K562 (cell line): Measurements from ENCODE around the gene MYL6B. TPM values are rescaled to one million over a fixed set of nuclear protein-coding genes. Genes with fewer than 3 reads are reported as not detected.

Source experiments
- CTBP1 ChIP-seq: fragments of 450-650 bp; IDR thresholded peaks from 2 replicates; pipeline ENCODE4 v1.6.1; 2016; ENCODE audit warnings: borderline replicate concordance
- CXXC5 ChIP-seq: fragments of 250-450 bp; sonication (Bioruptor Pico); IDR thresholded peaks from 2 replicates; pipeline ENCODE4 v1.8.0; 2022; ENCODE audit warnings: inconsistent platforms, mild to moderate bottlenecking, moderate library complexity
- EP300 ChIP-seq: IDR thresholded peaks from 2 replicates; pipeline ENCODE4 v1.6.1; 2012; ENCODE audit warnings: low read length, improper control_type of control experiment
- HBP1 ChIP-seq: fragments of 450-650 bp; formaldehyde crosslinking; IDR thresholded peaks from 2 replicates; pipeline ENCODE4 v1.4.0; 2022; ENCODE audit warnings: missing genetic modification characterization
- HLTF ChIP-seq: fragments of 450-650 bp; IDR thresholded peaks from 2 replicates; pipeline ENCODE4 v1.6.1; 2016
- KLF16 ChIP-seq: IDR thresholded peaks from 2 replicates; pipeline ENCODE4 v1.6.1; 2016; ENCODE audit warnings: antibody characterized with exemption
- KLF6 ChIP-seq: fragments of 250-450 bp; sonication (Bioruptor Pico); IDR thresholded peaks from 2 replicates; pipeline ENCODE4 v1.4.0; 2020; ENCODE audit warnings: mild to moderate bottlenecking, moderate library complexity, borderline replicate concordance
- MTF1 ChIP-seq: fragments of 250-450 bp; sonication (Bioruptor Pico); IDR thresholded peaks from 2 replicates; pipeline ENCODE4 v1.9.0; 2021; ENCODE audit warnings: moderate library complexity, mild to moderate bottlenecking, inconsistent platforms, borderline replicate concordance
- NEUROD1 ChIP-seq: fragments of 150-350 bp; IDR thresholded peaks from 2 replicates; pipeline ENCODE4 v1.6.1; 2014; ENCODE audit warnings: borderline replicate concordance, low read length, low read depth; ENCODE audit not compliant: partially characterized antibody
- NRF1 ChIP-seq, 2 experiments: fragments of 450-650 bp; IDR thresholded peaks in 1 of 2; conservative IDR thresholded peaks in 1 of 2; 2 replicates each; pipeline ENCODE4 v1.6.1; 2014; ENCODE audit warnings: mild to moderate bottlenecking in 2 of 2
- POLR2AphosphoS5 ChIP-seq: IDR thresholded peaks from 2 replicates; pipeline ENCODE4 v1.6.1; 2011; ENCODE audit warnings: mild to moderate bottlenecking, low read depth, low read length, moderate library complexity; ENCODE audit not compliant: control insufficient read depth, insufficient read depth
- RCOR1 ChIP-seq, 2 experiments: IDR thresholded peaks; 2 replicates each; pipeline ENCODE4 v1.6.1; 2012; ENCODE audit warnings: low read depth in 2 of 2, low read length in 2 of 2, borderline replicate concordance in 1 of 2, improper control_type of control experiment in 1 of 2
- SAP30 ChIP-seq: fragments of 200-600 bp; sonication (generic); IDR thresholded peaks from 2 replicates; pipeline ENCODE4 v1.6.1; 2012; ENCODE audit warnings: borderline replicate concordance, low read depth, mild to moderate bottlenecking, moderate library complexity, low read length, control low read depth, inconsistent platforms; ENCODE audit not compliant: insufficient read depth, poor library complexity, severe bottlenecking
- SIN3A ChIP-seq, 2 experiments: fragments of 150-350 bp in 1 of 2; IDR thresholded peaks; 2 replicates each; pipeline ENCODE4 v1.6.1; 2011 to 2016; ENCODE audit warnings: borderline replicate concordance in 2 of 2, low read depth in 2 of 2, low read length in 2 of 2, mild to moderate bottlenecking in 2 of 2, moderate library complexity in 2 of 2; ENCODE audit not compliant: control insufficient read depth in 1 of 2
- TAF9B ChIP-seq: fragments of 450-650 bp; IDR thresholded peaks from 2 replicates; pipeline ENCODE4 v1.6.1; 2018; ENCODE audit warnings: mild to moderate bottlenecking; ENCODE audit not compliant: partially characterized antibody
- TSC22D4 ChIP-seq: fragments of 450-650 bp; IDR thresholded peaks from 2 replicates; pipeline ENCODE4 v1.6.1; 2016; ENCODE audit warnings: missing genetic modification characterization, missing biosample characterization, control low read depth
- ZBTB43 ChIP-seq: sonication (generic); formaldehyde crosslinking; IDR thresholded peaks from 2 replicates; pipeline ENCODE4 v1.8.0; 2023; ENCODE audit warnings: mild to moderate bottlenecking, missing genetic modification reagents
- ZEB2 ChIP-seq: fragments of 450-650 bp; IDR thresholded peaks from 2 replicates; pipeline ENCODE4 v1.6.1; 2016
- ZNF165 ChIP-seq: fragments of 250-450 bp; sonication (Bioruptor Pico); IDR thresholded peaks from 2 replicates; pipeline ENCODE4 v1.4.0; 2020; ENCODE audit warnings: borderline replicate concordance
- polyA plus RNA-seq, 8 experiments: library from polyadenylated mRNA; depleted of rRNA in 4 of 8; stranded (reverse) in 5 of 8; unstranded in 3 of 8; fragments of >200 nt; fragmentation: Nextera tagmentation in 2 of 8; fragmentation: Illumina TruSeq in 1 of 8; extraction: Ambion mirVana in 2 of 8; extraction: Trizol in 1 of 8; gene quantifications; 2 replicates each; pipeline versions ENCODE4 v1.2.1 to v1.2.3, GENCODE V29; 2011 to 2014; ENCODE audit warnings: inconsistent platforms in 1 of 8, missing spikeins in 1 of 8
- total RNA-seq, 7 experiments: library from RNA; depleted of rRNA in 6 of 7; stranded (reverse); fragments of >200 nt in 6 of 7; fragmentation: Illumina TruSeq in 2 of 7; extraction: Trizol in 2 of 7; gene quantifications; 2 replicates each; pipeline versions ENCODE4 v1.2.1 to v1.2.3, GENCODE V29; 2011 to 2021; ENCODE audit warnings: low replicate concordance in 1 of 7
- TF ChIP-seq, protein P1 (sequence below), 2 experiments: fragments of 450-650 bp; IDR thresholded peaks; 2 replicates each; pipeline ENCODE4 v1.6.1; 2018; ENCODE audit warnings: mild to moderate bottlenecking in 2 of 2, low read depth in 1 of 2; ENCODE audit not compliant: partially characterized antibody in 2 of 2

MYL6B gene
- total and polyA plus RNA-seq, 9 of the 15 experiments (the other 6 are each of a cell fraction or from before 2014, with no cell fraction given): 42.8 to 77.3 (median 68.6) TPM

DNA sequence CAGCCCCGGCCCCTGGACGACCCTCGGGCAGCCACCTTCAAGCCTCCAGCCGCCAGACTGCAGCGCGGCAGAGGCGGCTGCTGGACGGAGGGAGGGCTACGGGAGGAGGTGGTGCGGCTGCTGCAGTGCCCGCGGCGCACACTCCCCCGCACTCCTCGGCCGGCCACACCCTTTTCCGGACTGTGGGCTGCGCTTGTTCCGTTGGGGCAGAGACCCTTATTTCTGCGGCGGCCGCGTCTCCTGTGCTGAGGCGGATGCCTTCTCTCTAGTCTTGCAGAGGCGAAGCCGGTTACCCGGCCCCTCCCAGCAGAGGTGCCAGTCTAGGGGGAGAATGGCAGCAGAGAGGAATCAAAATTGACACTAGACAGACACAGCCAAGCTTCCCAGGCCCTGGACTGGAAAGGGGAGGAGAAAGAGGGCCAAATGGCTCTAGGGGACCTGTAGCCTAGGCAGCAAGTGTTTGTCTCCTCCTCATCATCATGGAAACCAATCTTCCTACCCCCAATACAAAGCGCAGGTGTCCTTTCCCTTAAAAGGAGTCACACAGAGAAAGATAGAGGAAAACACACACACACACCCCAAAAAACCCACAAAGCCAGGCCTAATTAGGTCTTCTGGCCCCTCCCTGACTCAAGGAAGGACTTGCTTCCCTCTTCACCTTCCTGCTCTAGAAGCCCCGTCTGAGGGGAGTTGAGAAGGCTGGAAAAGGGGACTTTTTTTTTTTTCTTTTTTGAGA is 23.0 kb upstream of the MYL6B start (continued):
- TF ChIP-seq TAF9B (peak; percentile 59), KLF16 (peak; percentile 73), ZEB2 (no peak), ZBTB43 (CRISPR knock-in tag) (0 out of 2 replicates have a peak, but pooled peaks have one; percentile 57), HLTF (0 out of 2 replicates have a peak, but pooled peaks have one; percentile 22), TSC22D4 (no peak), HBP1 (CRISPR knock-in tag) (no peak), CXXC5 (CRISPR knock-in tag) (peak; percentile 85), EP300 (peak; percentile 48), NRF1 (conservative IDR thresholded peaks at IDR 0.05 in 1 of 2, IDR thresholded peaks at IDR 0.05 in 1 of 2) (peak; percentile 80 to 82), MTF1 (CRISPR knock-in tag) (no peak), NEUROD1 (peak; percentile 65), KLF6 (peak; percentile 91), ZNF165 (peak; percentile 6; the same call in 1 of the 2 replicates), CTBP1 (peak; percentile 86), SAP30 (peak; percentile 65), POLR2AphosphoS5 (peak; percentile 78), RCOR1 (IDR thresholded peaks at IDR 0.05; ENCODE audit: borderline replicate concordance in 1 of 2, low read depth in 2 of 2, low read length in 2 of 2) (peak in 1 of 2 experiments; percentile 63; a peak in 1 of 4 replicates), SIN3A (IDR thresholded peaks at IDR 0.05; ENCODE audit: borderline replicate concordance in 2 of 2, control insufficient read depth in 1 of 2, low read depth in 2 of 2, low read length in 2 of 2) (peak in 1 of 2 experiments; percentile 89; a peak in 1 of 4 replicates)
- TF ChIP-seq, protein P1, sequence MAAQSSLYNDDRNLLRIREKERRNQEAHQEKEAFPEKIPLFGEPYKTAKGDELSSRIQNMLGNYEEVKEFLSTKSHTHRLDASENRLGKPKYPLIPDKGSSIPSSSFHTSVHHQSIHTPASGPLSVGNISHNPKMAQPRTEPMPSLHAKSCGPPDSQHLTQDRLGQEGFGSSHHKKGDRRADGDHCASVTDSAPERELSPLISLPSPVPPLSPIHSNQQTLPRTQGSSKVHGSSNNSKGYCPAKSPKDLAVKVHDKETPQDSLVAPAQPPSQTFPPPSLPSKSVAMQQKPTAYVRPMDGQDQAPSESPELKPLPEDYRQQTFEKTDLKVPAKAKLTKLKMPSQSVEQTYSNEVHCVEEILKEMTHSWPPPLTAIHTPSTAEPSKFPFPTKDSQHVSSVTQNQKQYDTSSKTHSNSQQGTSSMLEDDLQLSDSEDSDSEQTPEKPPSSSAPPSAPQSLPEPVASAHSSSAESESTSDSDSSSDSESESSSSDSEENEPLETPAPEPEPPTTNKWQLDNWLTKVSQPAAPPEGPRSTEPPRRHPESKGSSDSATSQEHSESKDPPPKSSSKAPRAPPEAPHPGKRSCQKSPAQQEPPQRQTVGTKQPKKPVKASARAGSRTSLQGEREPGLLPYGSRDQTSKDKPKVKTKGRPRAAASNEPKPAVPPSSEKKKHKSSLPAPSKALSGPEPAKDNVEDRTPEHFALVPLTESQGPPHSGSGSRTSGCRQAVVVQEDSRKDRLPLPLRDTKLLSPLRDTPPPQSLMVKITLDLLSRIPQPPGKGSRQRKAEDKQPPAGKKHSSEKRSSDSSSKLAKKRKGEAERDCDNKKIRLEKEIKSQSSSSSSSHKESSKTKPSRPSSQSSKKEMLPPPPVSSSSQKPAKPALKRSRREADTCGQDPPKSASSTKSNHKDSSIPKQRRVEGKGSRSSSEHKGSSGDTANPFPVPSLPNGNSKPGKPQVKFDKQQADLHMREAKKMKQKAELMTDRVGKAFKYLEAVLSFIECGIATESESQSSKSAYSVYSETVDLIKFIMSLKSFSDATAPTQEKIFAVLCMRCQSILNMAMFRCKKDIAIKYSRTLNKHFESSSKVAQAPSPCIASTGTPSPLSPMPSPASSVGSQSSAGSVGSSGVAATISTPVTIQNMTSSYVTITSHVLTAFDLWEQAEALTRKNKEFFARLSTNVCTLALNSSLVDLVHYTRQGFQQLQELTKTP (IDR thresholded peaks at IDR 0.05; ENCODE audit: low read depth in 1 of 2, partially characterized antibody in 2 of 2): peak in 1 of 2 experiments; percentile 6
